NCI-H69 (cell line): ENCODE measurements around the gene NPTN.
A peak's percentile ranks its signal among the peaks of the same experiment; 100 is the strongest.
"Not testable (repeated sequence)": the region's sequence is repeated elsewhere in the genome, so short reads cannot be mapped to it uniquely, and the experiment has no call there.

Experiments used
- DNase-seq: peaks from one replicate; lab custom pipeline; 2025; lab: John Stamatoyannopoulos, UW

NPTN gene

GRCh38 chr15:73633111-73633990, at the start of gene NPTN:
Gene NPTN (minus strand): TSS chr15:73633389. CDS start chr15:73633215, 174 bp downstream.
- peak; percentile 96 for DNase-seq

GRCh38 chr15:73682600-73683090, 49.5 kb upstream of the NPTN start:
- DNase-seq: no peak

- DNase-seq: no peak
These were observed 48.8 kb upstream of the NPTN start for GRCh38 chr15:73681856-73682599.

- DNase-seq: no peak
These were observed 47.9 kb upstream of the NPTN start for GRCh38 chr15:73681063-73681462.

- no peak for DNase-seq
These were observed 47.4 kb upstream of the NPTN start for GRCh38 chr15:73680549-73680948.

GRCh38 chr15:73679964-73680363, 46.8 kb upstream of the NPTN start:
- DNase-seq: no peak

- DNase-seq: no peak
These were observed 46.0 kb upstream of the NPTN start for GRCh38 chr15:73679180-73679579.

GRCh38 chr15:73678498-73678897, 45.3 kb upstream of the NPTN start:
- DNase-seq: no peak

- DNase-seq: no peak
These were observed 44.5 kb upstream of the NPTN start for GRCh38 chr15:73677733-73678132.

- DNase-seq: peak; percentile 32
These were observed 44.0 kb upstream of the NPTN start for GRCh38 chr15:73677146-73677607.

- DNase-seq: no peak
These were observed 41.4 kb upstream of the NPTN start for GRCh38 chr15:73674587-73674986.

- DNase-seq: no peak
These were observed 27.3 kb upstream of the NPTN start for GRCh38 chr15:73660455-73660854.

GRCh38 chr15:73658645-73659044, 25.5 kb upstream of the NPTN start:
- DNase-seq: peak; percentile 12

GRCh38 chr15:73655724-73656123, 22.5 kb upstream of the NPTN start:
- DNase-seq: no peak

- DNase-seq: no peak
These were observed 21.5 kb upstream of the NPTN start for GRCh38 chr15:73654659-73655058.

- no peak for DNase-seq
These were observed 17.4 kb upstream of the NPTN start for GRCh38 chr15:73650416-73651126.

- DNase-seq: no peak
These were observed 14.8 kb upstream of the NPTN start for GRCh38 chr15:73648014-73648295.

- DNase-seq: peak; percentile 24
These were observed 14.2 kb upstream of the NPTN start for GRCh38 chr15:73647259-73648013.

GRCh38 chr15:73639464-73639863, 6.3 kb upstream of the NPTN start:
- not testable (repeated sequence) for DNase-seq

GRCh38 chr15:73637527-73637926, 4.3 kb upstream of the NPTN start:
- DNase-seq: no peak

- DNase-seq: no peak
These were observed 854 bp upstream of the NPTN start for GRCh38 chr15:73633991-73634495.

- peak; percentile 24 for DNase-seq
These were observed 525 bp downstream of the NPTN start for GRCh38 chr15:73632670-73633058.
